Measurements from ENCODE around the gene PAN3. TPM values are rescaled to one million over a fixed set of nuclear protein-coding genes. Genes with fewer than 3 reads are reported as not detected.

Gene PAN3
- total RNA-seq, 1 experiment from 2014 or later: 37.5 TPM

DNA sequence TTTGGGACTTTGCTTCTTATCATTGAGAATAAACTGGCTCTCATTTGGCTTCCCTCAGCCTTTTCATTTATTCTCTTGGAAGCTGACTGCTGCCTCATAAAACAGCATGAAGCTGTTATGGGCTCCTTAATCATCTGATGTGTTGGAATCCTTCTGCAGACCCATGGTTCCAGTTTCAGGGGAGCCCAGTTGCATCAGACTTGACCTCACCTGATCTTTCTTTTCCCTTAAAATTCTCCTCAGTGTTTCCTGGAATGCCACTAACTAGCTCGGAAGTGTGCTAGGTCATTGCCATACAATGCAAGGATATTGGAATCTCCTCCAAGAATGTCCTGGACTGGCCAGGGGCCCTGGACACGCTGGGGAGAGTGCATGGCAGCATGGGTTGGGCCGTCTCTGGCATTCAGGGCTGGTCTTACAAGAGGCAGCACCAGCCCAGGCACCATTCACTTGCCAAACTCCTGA is 197.9 kb downstream of the PAN3 start:
- ChIA-PET POLR2A (no interaction called here), CTCF (interaction anchor here (0.7 kb wide), 1 partner anchor 885 kb away, joined by 5 read pairs; no protein-coding TSS in a partner anchor)
- Mint-ChIP-seq H3K4me3 (ENCODE audit: unreplicated experiment) (no peak overlapping the region), H3K9me3 (ENCODE audit: unreplicated experiment) (no peaks in the 10 kb centered on the region), H3K27ac (ENCODE audit: unreplicated experiment) (no peak overlapping the region), H3K4me1 (ENCODE audit: low read depth, unreplicated experiment) (peaks cover 47% of the 10 kb centered on the region), H3K36me3 (ENCODE audit: insufficient read depth, unreplicated experiment) (no peaks in the 10 kb centered on the region), H3K27me3 (ENCODE audit: insufficient read depth, unreplicated experiment) (no peaks in the 10 kb centered on the region)
- intact Hi-C loops (cut with micrococcal nuclease; ENCODE audit: unreplicated experiment): no loop called here
- TF ChIP-seq, protein P1, sequence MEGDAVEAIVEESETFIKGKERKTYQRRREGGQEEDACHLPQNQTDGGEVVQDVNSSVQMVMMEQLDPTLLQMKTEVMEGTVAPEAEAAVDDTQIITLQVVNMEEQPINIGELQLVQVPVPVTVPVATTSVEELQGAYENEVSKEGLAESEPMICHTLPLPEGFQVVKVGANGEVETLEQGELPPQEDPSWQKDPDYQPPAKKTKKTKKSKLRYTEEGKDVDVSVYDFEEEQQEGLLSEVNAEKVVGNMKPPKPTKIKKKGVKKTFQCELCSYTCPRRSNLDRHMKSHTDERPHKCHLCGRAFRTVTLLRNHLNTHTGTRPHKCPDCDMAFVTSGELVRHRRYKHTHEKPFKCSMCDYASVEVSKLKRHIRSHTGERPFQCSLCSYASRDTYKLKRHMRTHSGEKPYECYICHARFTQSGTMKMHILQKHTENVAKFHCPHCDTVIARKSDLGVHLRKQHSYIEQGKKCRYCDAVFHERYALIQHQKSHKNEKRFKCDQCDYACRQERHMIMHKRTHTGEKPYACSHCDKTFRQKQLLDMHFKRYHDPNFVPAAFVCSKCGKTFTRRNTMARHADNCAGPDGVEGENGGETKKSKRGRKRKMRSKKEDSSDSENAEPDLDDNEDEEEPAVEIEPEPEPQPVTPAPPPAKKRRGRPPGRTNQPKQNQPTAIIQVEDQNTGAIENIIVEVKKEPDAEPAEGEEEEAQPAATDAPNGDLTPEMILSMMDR (IDR thresholded peaks at IDR 0.05; ENCODE audit: insufficient read depth in 1 of 2, low read depth in 1 of 2, low read length in 1 of 2, severe bottlenecking in 1 of 2, unreplicated experiment in 1 of 2): no peak
- no TSS peak for BruUV-seq (replicated peaks)
- Histone ChIP-seq H3K27me3 (replicated peaks; ENCODE audit: control insufficient read depth, insufficient read depth, low read length) (no peaks in the 10 kb centered on the region), H3K36me3 (ENCODE audit: control insufficient read depth, insufficient read depth, low read length) (no peaks in the 10 kb centered on the region), H3K4me1 (peaks cover 42% of the 10 kb centered on the region), H3K9me3 (no peaks in the 10 kb centered on the region), H3K4me3 (ENCODE audit: low read depth, low read length) (no peak overlapping the region)
- no peak for DNase-seq

DNA sequence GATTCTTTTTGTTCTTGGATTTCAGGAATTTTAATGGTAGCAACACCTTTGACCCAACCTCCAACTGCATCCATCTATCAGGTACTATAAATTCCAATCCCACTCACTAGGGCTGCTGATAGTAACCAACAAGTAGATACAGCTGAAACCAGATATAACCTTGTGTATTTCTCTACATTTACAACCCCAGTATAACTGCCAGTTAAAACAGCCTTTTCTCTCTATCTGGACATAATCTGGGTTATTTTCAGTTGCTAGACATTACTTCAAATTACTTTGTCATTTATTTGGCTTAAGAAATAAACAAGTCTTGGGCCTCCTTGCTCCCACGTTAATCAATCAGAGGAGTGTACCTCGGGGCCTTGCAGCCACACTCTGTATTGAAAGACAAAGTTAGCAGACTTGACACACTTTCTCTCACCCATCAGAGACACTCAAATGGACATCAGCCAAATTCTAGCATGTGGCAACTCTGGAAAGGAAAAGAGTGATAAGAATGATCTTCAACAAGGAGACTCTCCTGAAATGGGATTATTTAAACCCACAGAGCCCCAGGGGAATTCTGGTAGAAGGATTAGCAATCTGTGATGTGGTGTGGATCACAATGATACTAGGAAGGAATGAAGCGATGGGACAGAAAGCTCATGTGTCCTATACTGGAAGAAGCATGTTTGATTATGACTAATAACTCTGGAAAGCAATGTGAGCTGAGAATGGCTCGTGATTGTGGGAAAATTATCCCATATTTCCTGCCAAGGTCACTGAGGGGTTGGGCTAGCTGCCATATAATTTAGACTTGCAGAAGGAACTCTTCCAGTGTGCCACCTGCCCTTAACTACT is 199.0 kb downstream of the PAN3 start:
- Histone ChIP-seq H3K4me3 (ENCODE audit: low read depth, low read length) (no peak overlapping the region), H3K4me1 (peaks cover 46% of the 10 kb centered on the region), H3K36me3 (ENCODE audit: control insufficient read depth, insufficient read depth, low read length) (no peaks in the 10 kb centered on the region), H3K27me3 (replicated peaks; ENCODE audit: control insufficient read depth, insufficient read depth, low read length) (no peaks in the 10 kb centered on the region), H3K9me3 (no peaks in the 10 kb centered on the region)
- ChIA-PET POLR2A (no interaction called here), CTCF (interaction anchor here (0.7 kb wide), 1 partner anchor 886 kb away, joined by 5 read pairs; no protein-coding TSS in a partner anchor)
- peaks cover 54% of the 10 kb centered on the region for H3K4me1 Mint-ChIP-seq (ENCODE audit: low read depth, unreplicated experiment)
- H3K27me3 Mint-ChIP-seq (ENCODE audit: insufficient read depth, unreplicated experiment): no peaks in the 10 kb centered on the region
- no peak overlapping the region for H3K4me3 Mint-ChIP-seq (ENCODE audit: unreplicated experiment)
- no peaks in the 10 kb centered on the region for H3K9me3 Mint-ChIP-seq (ENCODE audit: unreplicated experiment)
- TF ChIP-seq, protein P1 (IDR thresholded peaks at IDR 0.05; ENCODE audit: insufficient read depth in 1 of 2, low read depth in 1 of 2, low read length in 1 of 2, severe bottlenecking in 1 of 2, unreplicated experiment in 1 of 2): no peak
- intact Hi-C loops (cut with micrococcal nuclease; ENCODE audit: unreplicated experiment): no loop called here
- H3K27ac Mint-ChIP-seq (ENCODE audit: unreplicated experiment): no peak overlapping the region
- H3K36me3 Mint-ChIP-seq (ENCODE audit: insufficient read depth, unreplicated experiment): no peaks in the 10 kb centered on the region
- BruUV-seq (replicated peaks): no TSS peak
- DNase-seq: no peak

DNA sequence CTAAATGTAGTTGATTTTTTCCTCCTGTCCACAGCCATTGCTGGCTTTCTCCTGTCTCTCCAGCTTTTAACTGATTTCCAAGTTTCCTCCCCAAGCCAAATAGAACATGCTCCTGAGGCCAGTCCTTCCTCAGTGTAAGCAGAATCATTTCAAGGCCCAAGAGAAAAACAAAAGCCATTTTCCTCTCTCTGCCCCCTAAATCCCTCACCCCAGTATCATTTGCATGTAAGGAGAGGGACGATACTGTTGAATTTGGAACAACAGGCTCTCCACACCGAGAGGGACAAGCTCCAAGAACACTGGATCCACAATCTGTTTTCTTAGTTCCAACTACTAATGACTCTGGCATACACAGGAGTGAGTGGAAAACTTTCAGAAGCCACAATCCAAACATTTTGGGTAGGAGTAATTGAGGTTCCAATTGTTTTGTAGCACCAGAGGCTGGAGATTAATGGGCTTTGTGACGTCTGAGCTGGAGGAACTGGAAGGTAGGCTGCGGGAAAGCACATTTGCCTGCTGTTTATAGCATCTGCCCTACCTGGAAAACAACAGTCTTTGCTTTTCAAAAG is 199.7 kb downstream of the PAN3 start:
- POLR2A ChIA-PET: no interaction called here
- DNase-seq: no peak

More for the DNA sequence above, 199.7 kb downstream of the PAN3 start:
- H3K9me3 ChIP-seq: no peaks in the 10 kb centered on the region
- no TSS peak for BruUV-seq (replicated peaks)
- Mint-ChIP-seq H3K4me1 (ENCODE audit: low read depth, unreplicated experiment) (peaks cover 60% of the 10 kb centered on the region), H3K27ac (ENCODE audit: unreplicated experiment) (no peak overlapping the region), H3K9me3 (ENCODE audit: unreplicated experiment) (no peaks in the 10 kb centered on the region), H3K27me3 (ENCODE audit: insufficient read depth, unreplicated experiment) (no peaks in the 10 kb centered on the region), H3K36me3 (ENCODE audit: insufficient read depth, unreplicated experiment) (no peaks in the 10 kb centered on the region), H3K4me3 (ENCODE audit: unreplicated experiment) (no peak overlapping the region)
- TF ChIP-seq, protein P1 (IDR thresholded peaks at IDR 0.05; ENCODE audit: insufficient read depth in 1 of 2, low read depth in 1 of 2, low read length in 1 of 2, severe bottlenecking in 1 of 2, unreplicated experiment in 1 of 2): no peak
- intact Hi-C loops (cut with micrococcal nuclease; ENCODE audit: unreplicated experiment): no loop called here
- H3K27me3 ChIP-seq (replicated peaks; ENCODE audit: control insufficient read depth, insufficient read depth, low read length): no peaks in the 10 kb centered on the region
- CTCF ChIA-PET: no interaction called here
- H3K36me3 ChIP-seq (ENCODE audit: control insufficient read depth, insufficient read depth, low read length): no peaks in the 10 kb centered on the region
- peaks cover 46% of the 10 kb centered on the region for H3K4me1 ChIP-seq
- no peak overlapping the region for H3K4me3 ChIP-seq (ENCODE audit: low read depth, low read length)
